GM18499 (cell line): ENCODE measurements around the gene TMEM208.

Experiments used
- ATAC-seq: cut with Tn5 transposase; IDR thresholded peaks from one replicate; pipeline ENCODE4 v1.9.1; 2021; ENCODE audit warnings: moderate number of reproducible peaks; ENCODE audit not compliant: insufficient read depth, unreplicated experiment

Gene TMEM208

GRCh38 chr16:67226804-67227566 lies at the start of gene TMEM208:
Gene TMEM208 (plus strand): TSS chr16:67227130. CDS start chr16:67227219, 89 bp downstream.
- peak; percentile 82 for ATAC-seq

- ATAC-seq, result no peak
Measured at GRCh38 chr16:67177743-67178699, 48.9 kb upstream of the TMEM208 start.

DNA sequence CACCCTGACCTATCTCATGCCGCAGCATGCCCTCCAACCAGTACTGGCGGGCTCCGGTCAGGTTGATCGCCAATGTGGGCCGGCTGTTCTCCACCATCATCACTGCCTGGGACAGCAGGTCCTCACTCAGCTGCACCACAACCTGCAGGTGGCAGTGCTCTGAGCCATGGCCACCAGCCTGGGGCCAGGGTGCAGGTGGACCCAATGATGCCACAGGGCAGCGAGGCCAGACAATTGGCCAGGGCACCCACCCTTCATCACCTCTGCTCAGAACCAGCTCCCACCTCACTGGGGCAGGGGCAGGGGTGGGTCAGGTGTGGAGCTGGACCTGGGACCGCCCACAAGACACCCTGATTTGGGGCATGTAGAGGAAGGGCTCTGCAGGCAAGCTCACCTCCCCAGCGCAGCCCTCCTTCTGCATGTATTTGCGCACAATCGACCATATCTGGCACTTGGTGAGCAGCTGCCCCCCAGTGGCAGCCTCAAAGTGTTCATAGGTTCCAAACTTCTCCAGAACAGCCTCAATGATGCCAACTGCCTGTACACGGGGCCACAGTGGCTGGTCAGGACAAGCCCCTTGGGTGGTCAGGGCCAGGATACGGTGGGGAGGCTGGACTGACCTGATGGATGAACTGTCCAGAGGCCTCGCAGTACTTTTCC lies 47.4 kb upstream of the TMEM208 start:
- ATAC-seq, result no peak

DNA sequence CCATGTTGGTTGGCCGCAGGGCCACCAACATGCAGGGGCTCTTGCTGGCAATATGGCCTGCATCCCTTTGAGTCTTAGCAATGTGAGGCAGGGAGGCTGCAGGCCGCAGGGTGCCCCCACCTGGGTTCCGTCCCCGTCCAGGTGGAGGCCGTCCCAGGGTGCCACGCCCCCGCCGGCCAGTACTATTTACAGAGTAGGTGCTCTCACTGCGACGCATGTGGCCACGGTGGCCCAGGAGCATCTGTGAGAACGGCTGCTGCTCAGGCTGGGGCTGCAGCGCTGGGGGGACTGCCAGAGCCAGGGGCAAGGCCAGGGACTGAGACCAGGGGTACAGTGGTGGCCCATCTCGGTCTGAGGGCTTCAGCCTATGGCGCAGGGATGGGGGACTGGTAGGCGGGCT lies 46.8 kb upstream of the TMEM208 start:
- ATAC-seq, result no peak

GRCh38 chr16:67181346-67181745 lies 45.6 kb upstream of the TMEM208 start:
- no peak for ATAC-seq

DNA sequence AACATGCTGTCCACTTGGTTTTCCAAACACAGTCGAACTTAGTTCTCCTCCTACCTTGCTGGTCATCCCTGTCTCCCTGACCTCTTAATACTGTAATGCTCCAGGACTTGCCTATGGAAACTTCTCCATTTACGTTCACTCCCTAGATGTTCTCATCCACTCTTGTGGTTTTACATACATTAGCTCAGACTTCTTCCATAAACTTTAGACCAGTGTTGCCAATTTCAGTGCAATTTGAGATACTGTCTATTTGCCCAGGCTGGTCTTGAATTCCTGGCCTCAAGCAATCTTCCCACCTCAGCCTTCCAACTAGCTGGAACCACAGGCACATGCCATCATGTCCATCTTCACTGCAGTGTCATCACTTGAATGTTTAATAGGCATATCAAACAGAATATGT lies 44.6 kb upstream of the TMEM208 start:
- ATAC-seq, result no peak

DNA sequence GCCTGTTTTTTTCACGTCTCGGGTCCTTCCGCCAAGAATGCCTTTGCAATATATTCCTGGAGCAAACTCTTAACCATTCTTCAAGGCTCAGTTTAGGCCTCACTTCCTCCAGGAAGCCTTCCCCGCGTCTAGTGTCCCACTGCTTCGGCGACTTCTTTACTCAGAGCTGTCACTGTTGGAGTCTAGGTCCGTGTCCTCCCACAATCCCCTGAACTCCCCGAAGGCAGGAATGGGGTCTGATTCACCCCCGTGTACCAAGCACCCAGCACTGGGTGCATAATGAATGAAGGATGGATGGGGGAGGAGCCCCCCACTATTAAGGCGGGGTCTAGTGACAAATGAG lies 43.7 kb upstream of the TMEM208 start:
- ATAC-seq, result no peak

GRCh38 chr16:67183627-67184452 lies 43.1 kb upstream of the TMEM208 start, which contains the start of gene MATCAP1:
Gene MATCAP1 (minus strand): TSS chr16:67183963. CDS start chr16:67180610, 3,353 bp downstream.
- ATAC-seq, result peak; percentile 84

DNA sequence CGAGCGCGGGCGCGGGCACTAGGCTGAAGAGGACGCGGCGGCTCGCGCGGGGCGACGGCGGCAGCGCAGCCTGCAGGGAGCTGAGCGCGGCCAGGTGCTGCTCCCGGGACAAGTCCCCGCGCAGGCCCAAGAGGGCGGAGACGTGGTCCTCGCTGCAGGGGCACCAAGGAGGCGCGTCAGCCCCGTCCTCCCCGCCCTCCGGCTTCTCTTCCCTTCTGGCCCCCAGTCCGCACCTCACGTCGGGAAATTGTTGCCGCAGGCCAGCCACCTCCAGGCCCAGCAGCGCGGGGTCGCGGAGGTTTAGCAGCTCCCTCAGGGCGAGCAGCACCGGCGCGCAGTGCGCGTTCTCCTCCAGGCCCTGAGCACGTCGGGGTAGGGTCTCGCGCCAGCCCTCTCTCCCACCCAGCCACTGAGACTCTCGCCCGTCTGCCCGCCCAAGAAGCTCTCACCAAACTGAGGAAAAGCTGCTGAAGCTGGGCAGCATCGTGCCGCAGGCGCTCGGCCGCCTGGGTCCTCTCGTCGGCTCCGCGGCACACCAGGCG lies 42.4 kb upstream of the TMEM208 start:
- no peak for ATAC-seq

DNA sequence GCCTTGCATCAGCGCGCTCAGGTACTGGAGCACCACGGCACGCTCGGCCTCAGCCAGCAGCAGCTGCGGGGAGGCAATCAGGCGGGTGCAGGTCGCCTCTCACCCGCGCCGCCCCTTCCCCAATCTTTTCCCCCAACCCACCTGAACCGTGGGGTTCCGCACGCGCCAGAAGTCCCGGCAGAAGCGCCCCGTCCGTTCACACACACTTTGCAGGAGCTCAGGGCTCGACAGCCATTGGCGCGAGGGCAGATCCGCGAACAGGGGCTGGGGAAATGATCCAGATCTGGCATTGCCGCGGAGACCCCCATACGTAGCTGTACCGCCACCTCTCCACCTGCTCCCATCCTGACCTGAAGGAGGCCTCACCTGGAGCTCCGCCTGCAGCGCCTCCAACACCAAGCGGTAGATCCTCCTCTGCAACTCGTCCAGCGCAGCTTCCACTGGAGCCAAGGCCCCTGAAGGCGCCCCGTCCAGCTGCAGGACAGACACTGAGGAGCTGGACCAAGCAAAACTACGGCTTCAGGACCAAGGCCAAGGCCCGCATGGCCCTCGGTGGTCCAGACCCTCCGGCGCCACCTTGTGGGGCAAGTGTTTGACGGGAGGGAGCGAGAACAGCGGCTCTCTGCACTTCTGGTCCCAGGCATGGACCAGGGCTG lies 41.8 kb upstream of the TMEM208 start:
- no peak for ATAC-seq

- ATAC-seq, result no peak
Measured at GRCh38 chr16:67185651-67186134, 41.2 kb upstream of the TMEM208 start.

DNA sequence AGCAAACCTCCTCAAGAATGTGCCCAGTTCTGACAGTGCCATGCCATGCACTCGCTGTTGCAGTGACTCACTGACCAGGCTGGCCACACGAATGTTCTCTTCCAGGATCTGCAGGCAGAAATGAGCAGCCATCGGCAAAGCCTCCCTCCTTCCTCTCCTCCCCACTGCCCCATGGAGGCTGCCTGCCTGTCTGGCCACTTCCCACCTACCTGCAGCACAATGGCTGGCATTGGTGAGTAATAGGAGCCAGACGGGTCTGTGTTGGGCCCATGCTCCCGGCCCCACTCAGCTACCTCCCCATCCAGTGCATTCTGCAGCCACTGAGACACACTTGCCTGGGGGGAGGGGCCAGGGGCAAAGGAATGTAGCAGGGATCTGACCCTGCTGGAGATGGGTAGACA lies 40.4 kb upstream of the TMEM208 start:
- no peak for ATAC-seq

GRCh38 chr16:67187175-67187890 lies 39.6 kb upstream of the TMEM208 start:
- no peak for ATAC-seq

DNA sequence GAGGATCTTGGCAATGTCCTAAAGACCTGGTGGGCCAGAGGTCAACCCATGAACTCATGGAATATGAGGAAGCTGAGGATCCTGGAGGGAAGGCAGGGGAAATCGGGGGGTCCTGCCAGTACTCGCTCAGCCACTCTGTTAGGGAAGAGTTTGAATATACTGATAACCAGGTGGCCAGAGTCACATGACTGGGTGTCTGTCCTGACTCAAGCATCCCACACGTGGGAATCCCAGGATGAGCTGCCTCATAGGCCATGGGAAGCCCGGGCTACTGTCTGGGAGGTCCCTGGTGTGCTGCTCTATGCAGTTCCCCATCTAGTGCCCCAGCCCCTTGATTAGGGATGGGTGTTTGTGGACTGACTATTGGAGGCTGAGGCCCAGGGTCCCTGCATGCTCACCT lies 38.6 kb upstream of the TMEM208 start:
- ATAC-seq, result no peak

- no peak for ATAC-seq
Measured at GRCh38 chr16:67188798-67189197, 38.1 kb upstream of the TMEM208 start.

DNA sequence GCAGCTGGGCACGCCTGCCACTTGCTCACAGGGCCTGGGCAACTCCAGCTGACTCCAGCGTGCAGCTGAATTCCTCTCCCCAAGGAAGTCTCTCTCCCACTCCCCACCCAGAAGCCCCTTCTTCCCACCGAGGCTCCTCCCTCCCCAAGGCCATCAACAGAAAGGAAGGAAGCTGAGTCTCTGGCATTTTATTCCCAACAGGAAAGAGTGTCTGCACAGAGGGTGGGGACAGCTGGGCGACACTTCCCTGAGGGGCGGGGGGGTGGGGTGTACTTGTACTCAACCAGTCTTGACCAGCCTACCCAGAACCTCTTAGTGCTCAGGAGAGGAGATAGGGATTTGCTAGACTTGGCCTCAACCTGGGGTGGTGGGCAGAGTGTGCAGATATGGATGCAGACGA lies 36.9 kb upstream of the TMEM208 start, which contains the start of gene EXOC3L1:
EXOC3L1 (minus strand) TSS at position 96 of the 400 bp plus-strand sequence. CDS start 460 bp downstream, outside the sequence.
- ATAC-seq, result no peak

DNA sequence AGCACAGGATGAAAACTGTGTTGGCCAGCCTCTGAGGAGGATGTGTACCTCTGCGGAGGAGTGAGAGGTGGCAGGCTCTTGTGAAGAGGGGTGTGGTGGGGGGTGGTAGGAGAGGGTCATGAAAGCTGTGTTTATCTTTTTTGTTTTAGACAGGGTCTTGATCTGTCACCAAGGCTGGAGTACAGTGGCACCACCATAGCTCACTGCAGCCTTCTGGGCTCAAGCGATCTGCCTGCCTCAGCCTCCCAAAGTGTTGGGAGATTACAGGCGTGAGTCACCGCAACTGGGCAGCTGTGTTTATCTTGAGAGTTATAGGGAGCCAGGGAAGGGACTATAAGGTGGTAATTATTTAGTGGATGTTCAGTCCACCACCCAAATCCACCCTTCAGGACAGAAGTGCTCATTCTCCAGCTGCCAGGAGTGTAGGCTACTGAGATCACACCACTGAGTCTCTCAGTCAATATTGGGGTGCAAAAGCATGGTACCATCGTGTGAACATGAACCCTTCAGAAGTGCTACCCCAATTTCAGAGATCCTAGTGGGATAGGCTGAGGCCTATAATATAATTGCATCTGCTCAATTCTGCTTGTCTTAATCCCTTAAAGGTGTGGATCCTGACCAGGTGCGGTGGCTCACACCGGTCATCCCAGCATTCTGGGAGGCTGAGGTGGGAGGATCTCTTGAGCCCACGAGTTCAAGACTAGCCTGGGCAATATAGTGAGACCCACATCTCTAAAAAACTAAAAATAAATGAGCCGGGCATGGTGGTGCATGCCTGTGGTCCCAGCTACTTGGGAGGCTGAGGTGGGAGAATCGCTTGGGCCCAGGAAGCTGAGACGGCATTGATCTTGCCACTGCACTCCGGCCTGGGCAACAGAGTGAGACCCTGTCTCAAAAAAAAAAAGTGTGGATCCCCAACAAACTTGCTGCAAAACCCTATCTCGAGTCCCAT lies 36.2 kb upstream of the TMEM208 start:
- ATAC-seq, result no peak
